ENCODE measurements around the gene MATN1.

- TF ChIP-seq POLR2A (IDR thresholded peaks at IDR 0.05), result no peak
- no peak for TF ChIP-seq CTCF (IDR thresholded peaks at IDR 0.05)
Observed at GRCh38 chr1:30684259-30684658, 39.1 kb downstream of the MATN1 start.

Measured in uterus (tissue), 2 donors.